GM12873 (cell line): ENCODE results near the gene B4GALNT1.

Experiments
- CTCF ChIP-seq: IDR thresholded peaks from 2 replicates; pipeline ENCODE4 v1.5.1; 2012; ENCODE audit warnings: low read depth, mild to moderate bottlenecking, moderate library complexity, low read length, control low read depth; ENCODE audit not compliant: insufficient read depth; ENCODE audit errors: missing control alignments

Gene B4GALNT1

GRCh38 chr12:57657744-57658143 lies 24.7 kb upstream of the B4GALNT1 start:
- no peak for TF ChIP-seq CTCF

DNA sequence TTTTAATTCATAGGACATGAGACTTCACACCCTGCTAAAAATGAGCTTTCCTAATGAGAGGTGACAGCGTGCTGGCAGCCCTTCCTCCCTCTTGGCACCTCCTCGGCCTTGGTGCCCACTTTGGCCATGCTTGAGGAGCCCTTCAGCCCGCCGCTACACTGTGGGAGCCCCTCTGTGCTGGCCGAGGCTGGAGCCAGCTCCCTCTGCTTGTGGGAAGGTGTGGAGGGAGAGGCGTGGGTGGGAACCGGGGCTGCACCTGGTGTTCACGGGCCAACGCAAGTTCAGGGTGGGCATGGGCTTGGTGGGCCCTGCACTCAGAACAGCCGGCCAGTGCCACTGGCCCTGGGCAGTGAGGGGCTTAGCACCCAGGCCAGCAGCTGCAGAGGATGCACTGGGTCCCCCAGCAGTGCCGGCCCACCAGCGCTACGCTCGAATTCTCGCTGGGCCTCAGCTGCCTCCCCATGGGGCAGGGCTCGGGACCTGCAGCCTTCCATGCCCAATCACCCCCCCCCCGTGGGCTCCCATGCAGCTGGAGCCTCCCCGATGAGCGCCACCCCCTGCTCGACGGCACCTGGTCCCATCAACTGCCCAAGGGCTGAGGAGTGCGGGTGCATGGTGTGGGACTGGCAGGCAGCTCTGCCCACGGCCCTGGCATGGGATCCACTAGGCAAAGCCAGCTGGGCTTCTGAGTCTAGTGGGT lies 22.7 kb upstream of the B4GALNT1 start:
- TF ChIP-seq CTCF: no peak

DNA sequence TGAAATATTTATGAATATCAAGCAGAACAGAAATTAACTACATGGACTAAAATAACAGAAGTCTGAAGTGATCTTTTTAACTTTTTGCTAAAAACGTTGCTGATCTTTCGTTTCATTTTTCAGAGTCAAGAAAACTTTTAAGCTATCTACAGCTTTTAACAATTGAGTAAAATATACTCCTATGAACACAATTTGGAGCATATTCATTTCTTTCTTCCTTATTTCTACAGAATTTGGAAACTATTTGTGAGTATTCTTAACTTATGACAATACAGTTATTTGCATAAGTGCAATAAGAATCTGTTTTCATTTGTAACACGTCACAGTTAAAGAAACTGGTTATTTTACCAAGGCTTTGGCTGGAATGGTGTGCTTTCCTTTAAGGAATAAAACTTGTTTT lies 21.0 kb upstream of the B4GALNT1 start:
- no peak for TF ChIP-seq CTCF

- TF ChIP-seq CTCF: no peak
Observed at GRCh38 chr12:57641699-57642442, 8.9 kb upstream of the B4GALNT1 start.

- TF ChIP-seq CTCF: no peak
Observed at GRCh38 chr12:57640175-57641042, 7.4 kb upstream of the B4GALNT1 start.

- TF ChIP-seq CTCF: no peak
Observed at GRCh38 chr12:57638096-57638495, 5.1 kb upstream of the B4GALNT1 start.

DNA sequence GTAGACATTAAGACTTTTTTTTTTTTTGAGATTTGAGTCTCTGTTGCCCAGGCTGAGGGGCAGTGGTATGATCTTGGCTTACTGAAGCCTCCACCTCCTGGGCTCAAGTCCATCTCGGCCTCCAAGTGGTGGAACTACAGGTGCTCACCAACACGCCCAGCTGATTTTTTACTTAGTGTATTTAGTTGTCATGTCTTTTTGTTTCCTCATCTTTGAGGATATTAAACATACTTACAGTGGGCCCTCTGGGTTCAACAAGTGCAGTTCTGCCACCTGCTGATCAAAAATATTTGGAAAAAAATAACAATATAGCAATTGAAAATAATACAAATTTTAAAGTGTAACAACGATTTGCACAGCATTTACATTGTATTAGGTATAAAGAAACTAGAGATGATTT lies 4.4 kb upstream of the B4GALNT1 start:
- TF ChIP-seq CTCF: no peak
